SJCRH30 (cell line): ENCODE results near the gene PADI4. TPM values are rescaled to one million over a fixed set of nuclear protein-coding genes. Genes with fewer than 3 reads are reported as not detected.
"Not testable (repeated sequence)": the region's sequence is repeated elsewhere in the genome, so short reads cannot be mapped to it uniquely, and the experiment has no call there.

Experiments
- DNase-seq, 2 experiments: peaks; one replicate each; pipeline ENCODE4 v3.0.0-alpha.2; 2015 to 2020
- H3K27ac ChIP-seq: fragments of 250-450 bp; sonication (Bioruptor Pico); 2 replicates; pipeline ENCODE4 v1.5.1; 2020; ENCODE audit warnings: mild to moderate bottlenecking, moderate library complexity
- H3K27me3 ChIP-seq: fragments of 250-450 bp; sonication (Bioruptor Pico); 2 replicates; pipeline ENCODE4 v1.5.1; 2020; ENCODE audit warnings: mild to moderate bottlenecking, moderate library complexity
- H3K36me3 ChIP-seq: fragments of 250-450 bp; sonication (Bioruptor Pico); 2 replicates; pipeline ENCODE4 v1.5.1; 2020; ENCODE audit warnings: mild to moderate bottlenecking, moderate library complexity
- H3K4me1 ChIP-seq: fragments of 250-450 bp; sonication (Bioruptor Pico); 2 replicates; pipeline ENCODE4 v1.5.1; 2020; ENCODE audit warnings: mild to moderate bottlenecking, moderate library complexity
- H3K4me3 ChIP-seq: fragments of 250-450 bp; sonication (Bioruptor Pico); 2 replicates; pipeline ENCODE4 v1.5.1; 2020; ENCODE audit warnings: mild to moderate bottlenecking, moderate library complexity
- H3K9me3 ChIP-seq: fragments of 250-450 bp; sonication (Bioruptor Pico); replicated peaks from 2 replicates; pipeline ENCODE4 v1.5.1; 2020; ENCODE audit warnings: mild to moderate bottlenecking, moderate library complexity
- total RNA-seq: library from RNA; depleted of rRNA; stranded (reverse); fragments of >200 nt; shearing (Covaris generic); gene quantifications from 2 replicates; pipeline ENCODE4 v1.2.3, GENCODE V29; 2014

PADI4 gene
- total RNA-seq, 1 experiment from 2014 or later: not detected

DNA sequence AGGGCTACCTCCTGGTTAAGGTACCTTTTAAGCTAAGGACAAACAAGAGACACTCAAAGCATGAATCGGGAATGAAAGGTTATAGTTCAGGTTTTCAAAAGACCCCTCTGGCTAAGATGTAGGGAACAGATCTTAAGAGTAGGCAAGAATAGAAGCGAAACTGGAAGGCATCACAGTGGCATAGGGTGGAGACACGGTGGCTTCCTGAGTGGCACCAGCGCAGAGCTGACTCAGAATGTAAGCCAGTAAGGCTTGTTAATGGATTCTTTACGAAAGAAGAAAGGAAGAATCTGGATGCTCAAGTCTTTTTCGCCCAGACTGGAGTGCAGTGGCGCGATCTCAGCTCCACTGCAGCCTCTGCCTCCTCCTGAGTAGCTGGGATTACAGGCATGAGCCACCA, 85.2 kb downstream of the PADI4 start:
- Histone ChIP-seq H3K36me3 (no peaks in the 10 kb centered on the region), H3K9me3 (no peaks in the 10 kb centered on the region), H3K4me3 (no peak overlapping the region), H3K27me3 (peaks cover 11% of the 10 kb centered on the region; the same call in 1 of the 2 replicates), H3K27ac (no peak overlapping the region), H3K4me1 (no peaks in the 10 kb centered on the region)
- no peak for DNase-seq

- Histone ChIP-seq H3K27ac (no peak overlapping the region), H3K4me3 (no peak overlapping the region), H3K27me3 (no peaks in the 10 kb centered on the region), H3K4me1 (no peaks in the 10 kb centered on the region), H3K36me3 (no peaks in the 10 kb centered on the region), H3K9me3 (no peaks in the 10 kb centered on the region)
- DNase-seq: no peak
These were observed 90.1 kb downstream of the PADI4 start for GRCh38 chr1:17397910-17398695.

DNA sequence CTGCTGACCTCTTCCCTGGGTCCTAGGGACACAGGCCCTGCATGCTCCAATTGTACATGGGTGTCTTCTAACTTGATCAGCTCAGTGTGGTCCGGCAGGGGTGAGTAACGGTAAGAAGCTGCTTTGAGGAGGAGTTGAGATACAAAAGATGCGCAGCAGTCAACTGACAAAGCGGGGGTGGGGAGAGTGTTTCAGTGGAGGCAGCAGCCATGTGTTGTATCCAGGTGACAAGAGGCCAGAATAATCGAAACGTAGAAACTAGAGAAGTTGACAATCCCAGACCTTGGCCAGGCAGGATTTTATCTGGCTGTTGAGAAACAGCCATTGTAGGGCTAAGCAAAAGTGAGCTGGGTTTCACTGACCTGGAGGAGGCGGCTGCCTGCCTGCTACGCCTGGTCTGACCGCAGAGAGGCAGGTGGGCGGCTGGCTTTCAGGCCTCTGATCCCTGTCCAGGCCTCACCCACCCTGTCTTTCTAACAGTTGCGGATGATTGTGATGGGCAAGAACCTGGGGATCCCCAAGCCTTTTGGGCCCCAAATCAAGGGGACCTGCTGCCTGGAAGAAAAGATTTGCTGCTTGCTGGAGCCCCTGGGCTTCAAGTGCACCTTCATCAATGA, 92.8 kb downstream of the PADI4 start:
- Histone ChIP-seq H3K27ac (no peak overlapping the region), H3K9me3 (no peaks in the 10 kb centered on the region), H3K36me3 (no peaks in the 10 kb centered on the region; the same call in 1 of the 2 replicates), H3K4me3 (no peak overlapping the region), H3K4me1 (no peaks in the 10 kb centered on the region), H3K27me3 (no peaks in the 10 kb centered on the region)
- DNase-seq: no peak

- H3K36me3 ChIP-seq: peaks cover 5% of the 10 kb centered on the region
- no peaks in the 10 kb centered on the region for H3K4me1 ChIP-seq
- no peak for DNase-seq
- H3K27me3 ChIP-seq: no peaks in the 10 kb centered on the region
- no peaks in the 10 kb centered on the region for H3K9me3 ChIP-seq
- H3K4me3 ChIP-seq: no peak overlapping the region
- H3K27ac ChIP-seq: no peak overlapping the region
These were observed 93.8 kb downstream of the PADI4 start for GRCh38 chr1:17401841-17402240.

DNA sequence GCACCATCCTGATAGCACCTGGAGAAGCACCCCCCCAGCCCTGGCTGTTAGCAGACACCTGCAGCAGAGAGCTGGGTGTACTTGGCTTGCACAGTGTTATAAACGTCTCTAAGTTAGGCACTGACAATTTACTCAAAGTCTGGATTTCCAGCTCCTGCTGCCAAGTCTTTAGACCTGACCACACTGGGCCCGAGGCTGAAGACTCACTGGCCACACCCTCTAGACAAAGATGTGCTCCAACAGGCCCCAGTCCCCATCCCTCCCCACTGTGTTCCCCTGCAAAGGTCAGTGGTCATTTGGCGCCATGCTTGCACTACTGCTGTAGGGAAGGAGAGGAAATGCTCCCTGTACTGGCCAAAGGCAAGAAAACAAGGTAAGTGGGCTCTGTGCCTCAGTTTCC, 95.1 kb downstream of the PADI4 start:
- peaks cover 9% of the 10 kb centered on the region for H3K36me3 ChIP-seq
- no peak overlapping the region for H3K27ac ChIP-seq
- H3K9me3 ChIP-seq: no peaks in the 10 kb centered on the region
- H3K27me3 ChIP-seq: no peaks in the 10 kb centered on the region
- no peaks in the 10 kb centered on the region for H3K4me1 ChIP-seq
- DNase-seq: no peak
- no peak overlapping the region for H3K4me3 ChIP-seq

GRCh38 chr1:17404034-17404684, 96.2 kb downstream of the PADI4 start:
- no peak for DNase-seq
- no peak overlapping the region for H3K4me3 ChIP-seq
- no peaks in the 10 kb centered on the region for H3K27me3 ChIP-seq
- H3K36me3 ChIP-seq: peaks cover 17% of the 10 kb centered on the region
- H3K27ac ChIP-seq: no peak overlapping the region
- no peaks in the 10 kb centered on the region for H3K4me1 ChIP-seq
- H3K9me3 ChIP-seq: no peaks in the 10 kb centered on the region

DNA sequence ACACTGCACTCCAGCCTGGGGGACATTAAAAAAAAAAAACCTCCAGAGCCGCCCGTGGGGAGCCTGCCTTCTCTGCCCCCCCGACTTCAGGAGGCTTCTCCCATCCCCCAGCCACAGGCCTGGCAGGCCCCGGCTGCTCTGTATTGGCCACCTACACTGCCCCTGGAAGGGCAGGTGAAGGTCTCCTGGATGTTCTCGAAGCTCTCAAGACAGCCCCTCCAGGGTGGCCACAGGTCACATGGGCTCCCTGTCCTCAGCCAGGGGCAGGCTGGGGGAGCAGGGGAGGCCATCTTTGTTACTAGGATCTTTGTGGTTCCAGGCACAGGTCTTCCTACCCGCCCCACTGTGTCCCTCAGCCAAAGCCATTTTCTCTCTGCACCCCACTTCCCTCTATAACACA, 96.8 kb downstream of the PADI4 start:
- H3K4me1 ChIP-seq: no peaks in the 10 kb centered on the region
- no peak overlapping the region for H3K27ac ChIP-seq
- H3K9me3 ChIP-seq: no peaks in the 10 kb centered on the region
- peaks cover 23% of the 10 kb centered on the region for H3K36me3 ChIP-seq
- no peaks in the 10 kb centered on the region for H3K27me3 ChIP-seq
- no peak for DNase-seq
- H3K4me3 ChIP-seq: no peak overlapping the region

DNA sequence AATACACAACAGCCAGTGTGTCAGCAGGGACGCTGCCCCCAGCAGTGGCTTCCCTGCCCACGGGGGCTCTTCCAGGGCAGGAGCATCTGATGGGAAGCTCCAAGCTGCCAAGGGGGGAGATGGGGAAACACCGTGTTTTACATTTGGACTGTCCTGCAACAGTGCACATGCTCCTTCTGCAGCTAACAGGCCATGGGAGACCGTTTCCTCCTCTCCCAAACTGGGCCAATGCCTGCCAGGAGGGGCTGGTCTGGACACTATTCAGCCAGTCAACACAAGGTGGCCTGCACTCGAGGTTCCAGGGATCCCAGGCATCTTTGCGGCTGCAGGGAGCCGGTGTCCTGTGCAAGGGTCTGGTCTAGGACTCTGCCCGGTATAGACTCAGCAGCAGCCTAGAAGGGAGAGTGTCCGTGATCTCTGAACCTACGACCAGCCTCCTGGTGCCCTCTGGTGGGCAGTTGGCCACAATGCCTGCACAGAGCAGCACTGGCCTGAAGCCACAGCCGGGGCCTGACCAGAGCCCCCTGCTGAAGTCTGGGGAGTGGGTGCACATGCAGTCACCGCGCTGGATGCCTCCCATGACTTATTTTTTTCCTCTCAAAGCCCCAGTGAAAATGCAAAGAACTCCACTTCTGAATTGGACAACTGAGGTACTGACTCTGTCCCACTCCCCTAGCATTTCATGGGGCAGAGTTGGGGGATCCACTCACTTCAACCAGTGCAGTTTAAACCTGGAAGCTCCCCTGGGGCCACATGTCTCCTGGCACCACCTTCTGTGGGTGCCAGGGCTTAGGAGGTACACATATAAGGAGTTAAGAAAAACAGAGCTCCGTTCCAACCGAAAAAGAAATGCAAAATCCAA, 98.1 kb downstream of the PADI4 start:
- Histone ChIP-seq H3K27ac (no peak overlapping the region), H3K36me3 (peaks cover 35% of the 10 kb centered on the region), H3K27me3 (no peaks in the 10 kb centered on the region), H3K4me1 (no peaks in the 10 kb centered on the region), H3K9me3 (no peaks in the 10 kb centered on the region), H3K4me3 (no peak overlapping the region)
- peak; percentile 69 to 77 for DNase-seq

DNA sequence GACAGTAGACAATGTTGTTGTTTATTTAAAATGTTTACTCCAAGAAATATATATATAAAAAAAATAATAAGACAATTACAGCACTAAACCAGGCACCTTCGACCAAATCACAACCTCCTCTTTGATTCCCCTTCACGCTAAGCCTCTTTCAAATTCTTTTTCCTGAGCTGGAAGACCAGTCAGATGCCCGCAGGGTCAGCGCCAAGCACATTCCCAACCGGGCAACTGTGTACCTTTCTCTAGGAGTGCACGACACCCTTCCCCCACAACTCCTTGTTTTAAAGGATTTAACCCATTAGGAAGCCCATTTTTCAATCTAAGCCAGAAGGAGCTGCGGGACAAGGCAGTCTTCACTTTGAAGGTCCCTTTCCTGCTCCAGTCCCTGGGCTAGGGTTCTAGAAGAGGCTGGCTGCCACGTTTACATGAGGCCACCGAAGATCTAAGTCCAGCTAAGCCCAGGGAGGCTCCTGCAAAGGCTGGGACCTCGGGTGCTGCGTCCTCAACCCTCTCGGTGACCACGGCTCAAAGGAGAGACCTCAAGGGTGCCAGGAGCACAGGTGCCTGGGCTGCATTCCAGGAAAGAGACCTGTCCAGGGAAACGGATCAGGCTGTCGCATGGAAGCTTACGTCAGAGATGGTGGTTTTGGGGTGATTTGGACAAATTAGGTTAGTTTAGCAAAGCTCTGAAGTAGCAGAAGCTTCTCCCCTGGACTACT, 98.9 kb downstream of the PADI4 start:
- H3K36me3 ChIP-seq: peaks cover 43% of the 10 kb centered on the region
- not testable (repeated sequence) for H3K4me3 ChIP-seq

GRCh38 chr1:17407786-17408514, 100.0 kb downstream of the PADI4 start:
- DNase-seq, H3K27ac ChIP-seq, H3K4me3 ChIP-seq, H3K27me3 ChIP-seq, H3K4me1 ChIP-seq, H3K9me3 ChIP-seq: not testable (repeated sequence)
- H3K36me3 ChIP-seq: peaks cover 53% of the 10 kb centered on the region

More for the DNA sequence above, 98.9 kb downstream of the PADI4 start:
- H3K27ac ChIP-seq, H3K9me3 ChIP-seq, DNase-seq, H3K4me1 ChIP-seq, H3K27me3 ChIP-seq: not testable (repeated sequence)

DNA sequence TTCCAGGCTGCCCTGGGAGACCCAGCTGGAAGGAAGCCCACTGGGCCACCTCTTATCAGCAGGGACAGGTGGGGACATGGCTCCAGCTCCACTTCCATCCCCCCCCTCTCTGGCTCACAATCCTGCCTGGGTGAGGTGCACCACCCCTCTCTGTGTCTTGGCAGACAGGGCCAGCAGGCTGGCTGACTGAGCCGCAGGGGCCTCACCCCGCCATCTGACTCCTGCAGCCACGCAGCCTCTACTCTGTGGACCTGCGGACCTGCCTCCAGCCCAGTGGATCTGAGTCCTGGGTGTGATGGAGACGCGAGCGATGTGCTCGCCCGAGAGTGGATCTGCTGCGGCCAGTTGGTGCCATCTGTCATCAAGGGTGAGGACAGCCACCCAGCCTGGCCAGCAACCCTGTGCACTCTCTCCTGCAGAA, 101.4 kb downstream of the PADI4 start:
- no peaks in the 10 kb centered on the region for H3K27me3 ChIP-seq
- no peak overlapping the region for H3K27ac ChIP-seq
- H3K4me3 ChIP-seq: no peak overlapping the region
- DNase-seq: no peak
- H3K4me1 ChIP-seq: no peaks in the 10 kb centered on the region
- no peaks in the 10 kb centered on the region for H3K9me3 ChIP-seq
- H3K36me3 ChIP-seq: peaks cover 66% of the 10 kb centered on the region

- H3K9me3 ChIP-seq: no peaks in the 10 kb centered on the region
- no peak overlapping the region for H3K27ac ChIP-seq
- DNase-seq: no peak
- H3K4me3 ChIP-seq: no peak overlapping the region
- no peaks in the 10 kb centered on the region for H3K4me1 ChIP-seq
- H3K27me3 ChIP-seq: no peaks in the 10 kb centered on the region
- H3K36me3 ChIP-seq: peaks cover 86% of the 10 kb centered on the region
These were observed 104.3 kb downstream of the PADI4 start for GRCh38 chr1:17412093-17412870.
